ENCODE measurements around the gene FLT4.

DNA sequence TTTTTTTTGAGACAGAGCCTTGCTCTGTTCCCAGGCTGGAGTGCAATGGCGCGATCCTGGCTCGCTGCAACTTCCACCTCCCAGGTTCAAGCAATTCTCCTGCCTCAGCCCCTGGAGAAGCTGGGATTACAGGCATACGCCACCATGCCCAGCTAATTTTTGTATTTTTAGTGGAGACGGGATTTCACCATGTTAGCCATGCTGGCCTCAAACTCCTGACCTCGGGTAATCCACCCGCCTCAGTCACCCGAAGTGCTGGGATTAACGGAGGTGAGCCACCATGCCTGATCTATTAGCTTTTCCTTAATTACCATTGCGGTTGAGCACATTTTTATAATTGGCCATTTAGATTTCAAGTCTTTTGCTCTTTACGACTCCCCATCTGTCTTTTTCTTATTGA is 2.9 kb upstream of the FLT4 start:
- TF ChIP-seq POLR2AphosphoS5 (IDR thresholded peaks at IDR 0.05) (no peak), RAD21 (conservative IDR thresholded peaks at IDR 0.05) (no peak), EZH2 (IDR thresholded peaks at IDR 0.05; ENCODE audit: borderline replicate concordance, insufficient read depth, low read length, poor library complexity, severe bottlenecking) (no peak), EP300 (conservative IDR thresholded peaks at IDR 0.05; ENCODE audit: poor library complexity, severe bottlenecking) (no peak), MXI1 (conservative IDR thresholded peaks at IDR 0.05; ENCODE audit: poor library complexity, severe bottlenecking) (no peak)
- TF ChIP-seq, protein P1, sequence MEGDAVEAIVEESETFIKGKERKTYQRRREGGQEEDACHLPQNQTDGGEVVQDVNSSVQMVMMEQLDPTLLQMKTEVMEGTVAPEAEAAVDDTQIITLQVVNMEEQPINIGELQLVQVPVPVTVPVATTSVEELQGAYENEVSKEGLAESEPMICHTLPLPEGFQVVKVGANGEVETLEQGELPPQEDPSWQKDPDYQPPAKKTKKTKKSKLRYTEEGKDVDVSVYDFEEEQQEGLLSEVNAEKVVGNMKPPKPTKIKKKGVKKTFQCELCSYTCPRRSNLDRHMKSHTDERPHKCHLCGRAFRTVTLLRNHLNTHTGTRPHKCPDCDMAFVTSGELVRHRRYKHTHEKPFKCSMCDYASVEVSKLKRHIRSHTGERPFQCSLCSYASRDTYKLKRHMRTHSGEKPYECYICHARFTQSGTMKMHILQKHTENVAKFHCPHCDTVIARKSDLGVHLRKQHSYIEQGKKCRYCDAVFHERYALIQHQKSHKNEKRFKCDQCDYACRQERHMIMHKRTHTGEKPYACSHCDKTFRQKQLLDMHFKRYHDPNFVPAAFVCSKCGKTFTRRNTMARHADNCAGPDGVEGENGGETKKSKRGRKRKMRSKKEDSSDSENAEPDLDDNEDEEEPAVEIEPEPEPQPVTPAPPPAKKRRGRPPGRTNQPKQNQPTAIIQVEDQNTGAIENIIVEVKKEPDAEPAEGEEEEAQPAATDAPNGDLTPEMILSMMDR (IDR thresholded peaks at IDR 0.05; ENCODE audit: poor library complexity, severe bottlenecking): no peak
- TF ChIP-seq, protein P2, sequence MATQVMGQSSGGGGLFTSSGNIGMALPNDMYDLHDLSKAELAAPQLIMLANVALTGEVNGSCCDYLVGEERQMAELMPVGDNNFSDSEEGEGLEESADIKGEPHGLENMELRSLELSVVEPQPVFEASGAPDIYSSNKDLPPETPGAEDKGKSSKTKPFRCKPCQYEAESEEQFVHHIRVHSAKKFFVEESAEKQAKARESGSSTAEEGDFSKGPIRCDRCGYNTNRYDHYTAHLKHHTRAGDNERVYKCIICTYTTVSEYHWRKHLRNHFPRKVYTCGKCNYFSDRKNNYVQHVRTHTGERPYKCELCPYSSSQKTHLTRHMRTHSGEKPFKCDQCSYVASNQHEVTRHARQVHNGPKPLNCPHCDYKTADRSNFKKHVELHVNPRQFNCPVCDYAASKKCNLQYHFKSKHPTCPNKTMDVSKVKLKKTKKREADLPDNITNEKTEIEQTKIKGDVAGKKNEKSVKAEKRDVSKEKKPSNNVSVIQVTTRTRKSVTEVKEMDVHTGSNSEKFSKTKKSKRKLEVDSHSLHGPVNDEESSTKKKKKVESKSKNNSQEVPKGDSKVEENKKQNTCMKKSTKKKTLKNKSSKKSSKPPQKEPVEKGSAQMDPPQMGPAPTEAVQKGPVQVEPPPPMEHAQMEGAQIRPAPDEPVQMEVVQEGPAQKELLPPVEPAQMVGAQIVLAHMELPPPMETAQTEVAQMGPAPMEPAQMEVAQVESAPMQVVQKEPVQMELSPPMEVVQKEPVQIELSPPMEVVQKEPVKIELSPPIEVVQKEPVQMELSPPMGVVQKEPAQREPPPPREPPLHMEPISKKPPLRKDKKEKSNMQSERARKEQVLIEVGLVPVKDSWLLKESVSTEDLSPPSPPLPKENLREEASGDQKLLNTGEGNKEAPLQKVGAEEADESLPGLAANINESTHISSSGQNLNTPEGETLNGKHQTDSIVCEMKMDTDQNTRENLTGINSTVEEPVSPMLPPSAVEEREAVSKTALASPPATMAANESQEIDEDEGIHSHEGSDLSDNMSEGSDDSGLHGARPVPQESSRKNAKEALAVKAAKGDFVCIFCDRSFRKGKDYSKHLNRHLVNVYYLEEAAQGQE (IDR thresholded peaks at IDR 0.05; ENCODE audit: borderline replicate concordance): no peak
